GM23338 (cell line): ENCODE results near the gene R3HCC1L. TPM values are rescaled to one million over a fixed set of nuclear protein-coding genes. Genes with fewer than 3 reads are reported as not detected.

Source experiments
- ATAC-seq: fragments of 200-7000 bp; cut with Tn5 transposase; 3 replicates; pipeline ENCODE4 v1.9.1; 2020
- DNase-seq: peaks from one replicate; pipeline ENCODE4 v3.0.0-alpha.2; 2015; ENCODE audit warnings: low spot score
- H2AFZ ChIP-seq: fragments of 200-600 bp; sonication (generic); 2 replicates; pipeline ENCODE4 v1.8.0; 2016; ENCODE audit warnings: antibody characterized with exemption, mild to moderate bottlenecking, moderate library complexity
- H3F3A ChIP-seq: fragments of 200-600 bp; sonication (generic); replicated peaks from 2 replicates; pipeline ENCODE4 v1.8.0; 2017; ENCODE audit warnings: antibody characterized with exemption, mixed run types, low read depth
- H3K27ac ChIP-seq: fragments of 200-600 bp; sonication (generic); 2 replicates; pipeline ENCODE4 v1.6.1; 2016; ENCODE audit warnings: low read depth
- H3K27me3 ChIP-seq: fragments of 200-600 bp; sonication (generic); 2 replicates; pipeline ENCODE4 v1.8.0; 2016; ENCODE audit warnings: mild to moderate bottlenecking, mixed run types, moderate library complexity; ENCODE audit not compliant: insufficient read depth
- H3K36me3 ChIP-seq: fragments of 200-600 bp; sonication (generic); 2 replicates; pipeline ENCODE4 v1.8.0; 2016; ENCODE audit warnings: mild to moderate bottlenecking; ENCODE audit not compliant: insufficient read depth
- H3K4me1 ChIP-seq: fragments of 200-600 bp; sonication (generic); 2 replicates; pipeline ENCODE4 v1.8.0; 2016; ENCODE audit warnings: mild to moderate bottlenecking, moderate library complexity; ENCODE audit not compliant: insufficient read depth
- H3K4me2 ChIP-seq: fragments of 200-600 bp; sonication (generic); 2 replicates; pipeline ENCODE4 v1.7.1; 2017; ENCODE audit warnings: mixed run types
- H3K4me3 ChIP-seq: fragments of 200-600 bp; sonication (generic); 2 replicates; pipeline ENCODE4 v1.6.1; 2016; ENCODE audit warnings: mixed run types
- H3K79me2 ChIP-seq: fragments of 200-600 bp; sonication (generic); replicated peaks from 2 replicates; pipeline ENCODE4 v1.8.0; 2017; ENCODE audit warnings: mild to moderate bottlenecking; ENCODE audit not compliant: insufficient read depth
- H3K9me2 ChIP-seq: fragments of 200-600 bp; sonication (generic); 2 replicates; pipeline ENCODE4 v1.8.0; 2017; ENCODE audit not compliant: insufficient read depth
- H4K20me1 ChIP-seq: fragments of 200-600 bp; sonication (generic); replicated peaks from 2 replicates; pipeline ENCODE4 v1.8.0; 2017; ENCODE audit warnings: mild to moderate bottlenecking; ENCODE audit not compliant: insufficient read depth
- H3K27ac Mint-ChIP-seq: 2 replicates; pipeline ENCODE4 v1.8.0; 2020; ENCODE audit warnings: inconsistent platforms, mild to moderate bottlenecking, moderate library complexity, mixed read lengths
- H3K27me3 Mint-ChIP-seq: 3 replicates; pipeline ENCODE4 v1.8.0; 2022; ENCODE audit warnings: low read depth, mild to moderate bottlenecking, moderate library complexity, mixed read lengths, inconsistent platforms; ENCODE audit not compliant: insufficient read depth, poor library complexity
- H3K36me3 Mint-ChIP-seq: 3 replicates; pipeline ENCODE4 v1.8.0; 2021; ENCODE audit warnings: low read depth, mild to moderate bottlenecking, inconsistent platforms, moderate library complexity, mixed read lengths
- H3K4me1 Mint-ChIP-seq: 3 replicates; pipeline ENCODE4 v1.8.0; 2020; ENCODE audit warnings: mild to moderate bottlenecking, inconsistent platforms, mixed read lengths
- H3K4me3 Mint-ChIP-seq: 3 replicates; pipeline ENCODE4 v1.8.0; 2021; ENCODE audit warnings: moderate library complexity, mild to moderate bottlenecking, inconsistent platforms, mixed read lengths
- H3K9me3 Mint-ChIP-seq: 3 replicates; pipeline ENCODE4 v1.8.0; 2020; ENCODE audit warnings: moderate library complexity, mild to moderate bottlenecking, inconsistent platforms, mixed read lengths
- CREB1 ChIP-seq: fragments of 250-450 bp; sonication (Bioruptor Pico); IDR thresholded peaks from 2 replicates; pipeline ENCODE4 v1.5.0; 2020; ENCODE audit warnings: low read depth, mild to moderate bottlenecking, moderate library complexity
- EZH2 ChIP-seq: fragments of 200-600 bp; sonication (generic); IDR thresholded peaks from one replicate; pipeline ENCODE4 v1.8.0; 2017; ENCODE audit warnings: antibody characterized with exemption, mild to moderate bottlenecking, low read depth; ENCODE audit not compliant: unreplicated experiment
- EZH2phosphoT487 ChIP-seq: fragments of 200-600 bp; sonication (generic); IDR thresholded peaks from one replicate; pipeline ENCODE4 v1.8.1; 2018; ENCODE audit warnings: antibody characterized with exemption; ENCODE audit not compliant: unreplicated experiment
- JUNB ChIP-seq: IDR thresholded peaks from one replicate; pipeline ENCODE4 v1.6.1; 2016; ENCODE audit warnings: antibody characterized with exemption; ENCODE audit not compliant: unreplicated experiment
- NANOG ChIP-seq: IDR thresholded peaks from 2 replicates; pipeline ENCODE4 v1.6.1; 2016; ENCODE audit warnings: antibody characterized with exemption, borderline replicate concordance
- POLR2AphosphoS5 ChIP-seq: IDR thresholded peaks from 2 replicates; pipeline ENCODE4 v1.6.1; 2016; ENCODE audit warnings: antibody characterized with exemption, low read depth
- STAT1 ChIP-seq: IDR thresholded peaks from one replicate; pipeline ENCODE4 v1.6.1; 2016; ENCODE audit warnings: antibody characterized with exemption; ENCODE audit not compliant: unreplicated experiment
- ZNF114 ChIP-seq: fragments of 250-450 bp; sonication (Bioruptor Pico); IDR thresholded peaks from 2 replicates; pipeline ENCODE4 v1.5.0; 2020; ENCODE audit warnings: mild to moderate bottlenecking, moderate library complexity
- ZNF331 ChIP-seq: fragments of 250-450 bp; sonication (Bioruptor Pico); IDR thresholded peaks from 2 replicates; pipeline ENCODE4 v1.5.0; 2020; ENCODE audit warnings: low read depth, mild to moderate bottlenecking, moderate library complexity
- polyA plus RNA-seq: library from polyadenylated mRNA; unstranded; fragments of >200 nt; fragmentation: Nextera tagmentation; extraction: Ambion mirVana; gene quantifications from 2 replicates; pipeline ENCODE4 v1.2.1, GENCODE V29; 2016
- total RNA-seq: library from RNA; depleted of rRNA; stranded (reverse); fragments of >200 nt; shearing (Covaris generic); gene quantifications from 2 replicates; pipeline ENCODE4 v1.2.3, GENCODE V29; 2014
- TF ChIP-seq, protein P1 (sequence below): IDR thresholded peaks from one replicate; pipeline ENCODE4 v1.6.1; 2018; ENCODE audit warnings: antibody characterized with exemption; ENCODE audit not compliant: unreplicated experiment
- TF ChIP-seq, protein P2 (sequence below): IDR thresholded peaks from 2 replicates; pipeline ENCODE4 v1.6.1; 2016; ENCODE audit warnings: antibody characterized with exemption
- TF ChIP-seq, protein P3 (sequence below): fragments of 250-450 bp; sonication (Bioruptor Pico); IDR thresholded peaks from 2 replicates; pipeline ENCODE4 v1.5.0; 2020; ENCODE audit warnings: mild to moderate bottlenecking, moderate library complexity
- TF ChIP-seq, protein P4 (sequence below), 2 experiments: fragments of 200-600 bp in 1 of 2; sonication (generic) in 1 of 2; conservative IDR thresholded peaks; 2 replicates each; pipeline versions ENCODE4 v1.5.1 to v1.6.1; 2016 to 2017; ENCODE audit warnings: antibody characterized with exemption in 2 of 2, low read depth in 2 of 2, mild to moderate bottlenecking in 2 of 2, moderate library complexity in 1 of 2

R3HCC1L gene
- total and polyA plus RNA-seq, 2 experiments from 2014 or later, result 9.3 to 15.8 TPM

DNA sequence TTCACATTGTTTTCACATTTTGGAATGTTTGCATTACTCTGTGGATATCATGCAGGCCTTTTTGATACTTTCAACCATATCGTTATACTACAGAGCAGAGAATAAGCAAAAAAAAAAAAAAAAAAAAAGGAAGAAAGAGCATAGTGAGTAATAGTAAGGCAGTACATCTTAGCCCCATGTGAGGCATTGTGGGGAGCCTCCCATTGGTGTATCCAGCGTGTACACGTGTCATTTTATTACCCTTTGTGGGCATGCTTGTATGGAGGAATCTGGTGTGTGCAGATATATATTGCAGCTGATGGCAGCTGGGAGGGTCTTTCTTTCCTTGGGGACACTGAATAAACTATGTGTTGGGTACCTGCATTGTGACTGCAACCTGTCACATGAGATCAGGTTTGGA, 19.6 kb downstream of the R3HCC1L start:
- ATAC-seq (no peak), DNase-seq (no peak)
- Histone ChIP-seq H3K4me3 (no peak overlapping the region), H3K27ac (no peak overlapping the region), H3K79me2 (peaks cover 71% of the 10 kb centered on the region), H3K9me2 (no peaks in the 10 kb centered on the region), H3K27me3 (no peaks in the 10 kb centered on the region), H3F3A (no peaks in the 10 kb centered on the region), H4K20me1 (peaks cover 4% of the 10 kb centered on the region), H3K36me3 (peaks cover 3% of the 10 kb centered on the region; the same call in 1 of the 2 replicates), H3K4me1 (peaks cover 6% of the 10 kb centered on the region; the same call in 1 of the 2 replicates), H2AFZ (no peak overlapping the region), H3K4me2 (no peak overlapping the region)
- peaks cover 10% of the 10 kb centered on the region; the same call in 2 of the 3 replicates for H3K4me1 Mint-ChIP-seq
- peaks cover 29% of the 10 kb centered on the region for H3K9me3 Mint-ChIP-seq
- TF ChIP-seq POLR2AphosphoS5 (no peak), ZNF331 (CRISPR knock-in tag) (no peak), EZH2 (no peak), ZNF114 (CRISPR knock-in tag) (no peak), NANOG (no peak), CREB1 (CRISPR knock-in tag) (no peak), STAT1 (no peak), JUNB (no peak), EZH2phosphoT487 (no peak)
- TF ChIP-seq, protein P1, sequence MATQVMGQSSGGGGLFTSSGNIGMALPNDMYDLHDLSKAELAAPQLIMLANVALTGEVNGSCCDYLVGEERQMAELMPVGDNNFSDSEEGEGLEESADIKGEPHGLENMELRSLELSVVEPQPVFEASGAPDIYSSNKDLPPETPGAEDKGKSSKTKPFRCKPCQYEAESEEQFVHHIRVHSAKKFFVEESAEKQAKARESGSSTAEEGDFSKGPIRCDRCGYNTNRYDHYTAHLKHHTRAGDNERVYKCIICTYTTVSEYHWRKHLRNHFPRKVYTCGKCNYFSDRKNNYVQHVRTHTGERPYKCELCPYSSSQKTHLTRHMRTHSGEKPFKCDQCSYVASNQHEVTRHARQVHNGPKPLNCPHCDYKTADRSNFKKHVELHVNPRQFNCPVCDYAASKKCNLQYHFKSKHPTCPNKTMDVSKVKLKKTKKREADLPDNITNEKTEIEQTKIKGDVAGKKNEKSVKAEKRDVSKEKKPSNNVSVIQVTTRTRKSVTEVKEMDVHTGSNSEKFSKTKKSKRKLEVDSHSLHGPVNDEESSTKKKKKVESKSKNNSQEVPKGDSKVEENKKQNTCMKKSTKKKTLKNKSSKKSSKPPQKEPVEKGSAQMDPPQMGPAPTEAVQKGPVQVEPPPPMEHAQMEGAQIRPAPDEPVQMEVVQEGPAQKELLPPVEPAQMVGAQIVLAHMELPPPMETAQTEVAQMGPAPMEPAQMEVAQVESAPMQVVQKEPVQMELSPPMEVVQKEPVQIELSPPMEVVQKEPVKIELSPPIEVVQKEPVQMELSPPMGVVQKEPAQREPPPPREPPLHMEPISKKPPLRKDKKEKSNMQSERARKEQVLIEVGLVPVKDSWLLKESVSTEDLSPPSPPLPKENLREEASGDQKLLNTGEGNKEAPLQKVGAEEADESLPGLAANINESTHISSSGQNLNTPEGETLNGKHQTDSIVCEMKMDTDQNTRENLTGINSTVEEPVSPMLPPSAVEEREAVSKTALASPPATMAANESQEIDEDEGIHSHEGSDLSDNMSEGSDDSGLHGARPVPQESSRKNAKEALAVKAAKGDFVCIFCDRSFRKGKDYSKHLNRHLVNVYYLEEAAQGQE, result no peak
- TF ChIP-seq, protein P2, sequence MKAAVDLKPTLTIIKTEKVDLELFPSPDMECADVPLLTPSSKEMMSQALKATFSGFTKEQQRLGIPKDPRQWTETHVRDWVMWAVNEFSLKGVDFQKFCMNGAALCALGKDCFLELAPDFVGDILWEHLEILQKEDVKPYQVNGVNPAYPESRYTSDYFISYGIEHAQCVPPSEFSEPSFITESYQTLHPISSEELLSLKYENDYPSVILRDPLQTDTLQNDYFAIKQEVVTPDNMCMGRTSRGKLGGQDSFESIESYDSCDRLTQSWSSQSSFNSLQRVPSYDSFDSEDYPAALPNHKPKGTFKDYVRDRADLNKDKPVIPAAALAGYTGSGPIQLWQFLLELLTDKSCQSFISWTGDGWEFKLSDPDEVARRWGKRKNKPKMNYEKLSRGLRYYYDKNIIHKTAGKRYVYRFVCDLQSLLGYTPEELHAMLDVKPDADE, result no peak
- TF ChIP-seq, protein P3, sequence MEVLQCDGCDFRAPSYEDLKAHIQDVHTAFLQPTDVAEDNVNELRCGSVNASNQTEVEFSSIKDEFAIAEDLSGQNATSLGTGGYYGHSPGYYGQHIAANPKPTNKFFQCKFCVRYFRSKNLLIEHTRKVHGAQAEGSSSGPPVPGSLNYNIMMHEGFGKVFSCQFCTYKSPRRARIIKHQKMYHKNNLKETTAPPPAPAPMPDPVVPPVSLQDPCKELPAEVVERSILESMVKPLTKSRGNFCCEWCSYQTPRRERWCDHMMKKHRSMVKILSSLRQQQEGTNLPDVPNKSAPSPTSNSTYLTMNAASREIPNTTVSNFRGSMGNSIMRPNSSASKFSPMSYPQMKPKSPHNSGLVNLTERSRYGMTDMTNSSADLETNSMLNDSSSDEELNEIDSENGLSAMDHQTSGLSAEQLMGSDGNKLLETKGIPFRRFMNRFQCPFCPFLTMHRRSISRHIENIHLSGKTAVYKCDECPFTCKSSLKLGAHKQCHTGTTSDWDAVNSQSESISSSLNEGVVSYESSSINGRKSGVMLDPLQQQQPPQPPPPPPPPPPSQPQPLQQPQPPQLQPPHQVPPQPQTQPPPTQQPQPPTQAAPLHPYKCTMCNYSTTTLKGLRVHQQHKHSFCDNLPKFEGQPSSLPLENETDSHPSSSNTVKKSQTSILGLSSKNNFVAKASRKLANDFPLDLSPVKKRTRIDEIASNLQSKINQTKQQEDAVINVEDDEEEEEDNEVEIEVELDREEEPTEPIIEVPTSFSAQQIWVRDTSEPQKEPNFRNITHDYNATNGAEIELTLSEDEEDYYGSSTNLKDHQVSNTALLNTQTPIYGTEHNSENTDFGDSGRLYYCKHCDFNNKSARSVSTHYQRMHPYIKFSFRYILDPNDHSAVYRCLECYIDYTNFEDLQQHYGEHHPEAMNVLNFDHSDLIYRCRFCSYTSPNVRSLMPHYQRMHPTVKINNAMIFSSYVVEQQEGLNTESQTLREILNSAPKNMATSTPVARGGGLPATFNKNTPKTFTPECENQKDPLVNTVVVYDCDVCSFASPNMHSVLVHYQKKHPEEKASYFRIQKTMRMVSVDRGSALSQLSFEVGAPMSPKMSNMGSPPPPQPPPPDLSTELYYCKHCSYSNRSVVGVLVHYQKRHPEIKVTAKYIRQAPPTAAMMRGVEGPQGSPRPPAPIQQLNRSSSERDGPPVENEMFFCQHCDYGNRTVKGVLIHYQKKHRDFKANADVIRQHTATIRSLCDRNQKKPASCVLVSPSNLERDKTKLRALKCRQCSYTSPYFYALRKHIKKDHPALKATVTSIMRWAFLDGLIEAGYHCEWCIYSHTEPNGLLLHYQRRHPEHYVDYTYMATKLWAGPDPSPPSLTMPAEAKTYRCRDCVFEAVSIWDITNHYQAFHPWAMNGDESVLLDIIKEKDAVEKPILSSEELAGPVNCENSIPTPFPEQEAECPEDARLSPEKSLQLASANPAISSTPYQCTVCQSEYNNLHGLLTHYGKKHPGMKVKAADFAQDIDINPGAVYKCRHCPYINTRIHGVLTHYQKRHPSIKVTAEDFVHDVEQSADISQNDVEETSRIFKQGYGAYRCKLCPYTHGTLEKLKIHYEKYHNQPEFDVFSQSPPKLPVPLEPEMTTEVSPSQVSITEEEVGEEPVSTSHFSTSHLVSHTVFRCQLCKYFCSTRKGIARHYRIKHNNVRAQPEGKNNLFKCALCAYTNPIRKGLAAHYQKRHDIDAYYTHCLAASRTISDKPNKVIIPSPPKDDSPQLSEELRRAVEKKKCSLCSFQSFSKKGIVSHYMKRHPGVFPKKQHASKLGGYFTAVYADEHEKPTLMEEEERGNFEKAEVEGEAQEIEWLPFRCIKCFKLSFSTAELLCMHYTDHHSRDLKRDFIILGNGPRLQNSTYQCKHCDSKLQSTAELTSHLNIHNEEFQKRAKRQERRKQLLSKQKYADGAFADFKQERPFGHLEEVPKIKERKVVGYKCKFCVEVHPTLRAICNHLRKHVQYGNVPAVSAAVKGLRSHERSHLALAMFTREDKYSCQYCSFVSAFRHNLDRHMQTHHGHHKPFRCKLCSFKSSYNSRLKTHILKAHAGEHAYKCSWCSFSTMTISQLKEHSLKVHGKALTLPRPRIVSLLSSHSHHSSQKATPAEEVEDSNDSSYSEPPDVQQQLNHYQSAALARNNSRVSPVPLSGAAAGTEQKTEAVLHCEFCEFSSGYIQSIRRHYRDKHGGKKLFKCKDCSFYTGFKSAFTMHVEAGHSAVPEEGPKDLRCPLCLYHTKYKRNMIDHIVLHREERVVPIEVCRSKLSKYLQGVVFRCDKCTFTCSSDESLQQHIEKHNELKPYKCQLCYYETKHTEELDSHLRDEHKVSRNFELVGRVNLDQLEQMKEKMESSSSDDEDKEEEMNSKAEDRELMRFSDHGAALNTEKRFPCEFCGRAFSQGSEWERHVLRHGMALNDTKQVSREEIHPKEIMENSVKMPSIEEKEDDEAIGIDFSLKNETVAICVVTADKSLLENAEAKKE (CRISPR knock-in tag), result no peak
- TF ChIP-seq, protein P4, sequence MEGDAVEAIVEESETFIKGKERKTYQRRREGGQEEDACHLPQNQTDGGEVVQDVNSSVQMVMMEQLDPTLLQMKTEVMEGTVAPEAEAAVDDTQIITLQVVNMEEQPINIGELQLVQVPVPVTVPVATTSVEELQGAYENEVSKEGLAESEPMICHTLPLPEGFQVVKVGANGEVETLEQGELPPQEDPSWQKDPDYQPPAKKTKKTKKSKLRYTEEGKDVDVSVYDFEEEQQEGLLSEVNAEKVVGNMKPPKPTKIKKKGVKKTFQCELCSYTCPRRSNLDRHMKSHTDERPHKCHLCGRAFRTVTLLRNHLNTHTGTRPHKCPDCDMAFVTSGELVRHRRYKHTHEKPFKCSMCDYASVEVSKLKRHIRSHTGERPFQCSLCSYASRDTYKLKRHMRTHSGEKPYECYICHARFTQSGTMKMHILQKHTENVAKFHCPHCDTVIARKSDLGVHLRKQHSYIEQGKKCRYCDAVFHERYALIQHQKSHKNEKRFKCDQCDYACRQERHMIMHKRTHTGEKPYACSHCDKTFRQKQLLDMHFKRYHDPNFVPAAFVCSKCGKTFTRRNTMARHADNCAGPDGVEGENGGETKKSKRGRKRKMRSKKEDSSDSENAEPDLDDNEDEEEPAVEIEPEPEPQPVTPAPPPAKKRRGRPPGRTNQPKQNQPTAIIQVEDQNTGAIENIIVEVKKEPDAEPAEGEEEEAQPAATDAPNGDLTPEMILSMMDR (conservative IDR thresholded peaks at IDR 0.05; ENCODE audit: low read depth in 2 of 2), result no peak
- H3K27me3 Mint-ChIP-seq, result peaks cover 2% of the 10 kb centered on the region
- no peak overlapping the region for H3K27ac Mint-ChIP-seq
- peaks cover 37% of the 10 kb centered on the region for H3K36me3 Mint-ChIP-seq
- no peak overlapping the region for H3K4me3 Mint-ChIP-seq
